CD4-positive, alpha-beta T cell treated with Interleukin-2 at 100 ng/mL for 4 hours (primary cell): Measurements from ENCODE around the gene RUFY3.
"Not testable (repeated sequence)": the region's sequence is repeated elsewhere in the genome, so short reads cannot be mapped to it uniquely, and the experiment has no call there.

Source experiments
- DNase-seq: peaks from one replicate; pipeline ENCODE4 v3.0.0-alpha.2; 2020; ENCODE audit warnings: low spot score

RUFY3 gene

GRCh38 chr4:70737409-70737808 lies 15.6 kb downstream of the RUFY3 start:
- no peak for DNase-seq

- no peak for DNase-seq
Measured at GRCh38 chr4:70739496-70740337, 18.0 kb downstream of the RUFY3 start.

- no peak for DNase-seq
Measured at GRCh38 chr4:70741867-70742658, 20.3 kb downstream of the RUFY3 start.

GRCh38 chr4:70743731-70744130 lies 22.0 kb downstream of the RUFY3 start:
- DNase-seq, result no peak

GRCh38 chr4:70746179-70746839 lies 24.5 kb downstream of the RUFY3 start:
- DNase-seq, result no peak

GRCh38 chr4:70747874-70748273 lies 26.1 kb downstream of the RUFY3 start:
- no peak for DNase-seq

- no peak for DNase-seq
Measured at GRCh38 chr4:70749313-70749712, 27.5 kb downstream of the RUFY3 start.

GRCh38 chr4:70752236-70752635 lies 30.5 kb downstream of the RUFY3 start:
- DNase-seq, result no peak

GRCh38 chr4:70753630-70754029 lies 31.9 kb downstream of the RUFY3 start:
- DNase-seq, result no peak

- no peak for DNase-seq
Measured at GRCh38 chr4:70754470-70754869, 32.7 kb downstream of the RUFY3 start.

GRCh38 chr4:70754990-70755688 lies 33.4 kb downstream of the RUFY3 start:
- no peak for DNase-seq

GRCh38 chr4:70759126-70759525 lies 37.4 kb downstream of the RUFY3 start:
- no peak for DNase-seq

GRCh38 chr4:70759627-70760026 lies 37.9 kb downstream of the RUFY3 start:
- DNase-seq, result no peak

GRCh38 chr4:70760662-70761061 lies 38.9 kb downstream of the RUFY3 start:
- no peak for DNase-seq

GRCh38 chr4:70761276-70761816 lies 39.6 kb downstream of the RUFY3 start:
- no peak for DNase-seq

- no peak for DNase-seq
Measured at GRCh38 chr4:70765368-70765767, 43.6 kb downstream of the RUFY3 start.

- no peak for DNase-seq
Measured at GRCh38 chr4:70768301-70768948, 46.7 kb downstream of the RUFY3 start.

- DNase-seq, result not testable (repeated sequence)
Measured at GRCh38 chr4:70769396-70769795, 47.6 kb downstream of the RUFY3 start.

- DNase-seq, result no peak
Measured at GRCh38 chr4:70772929-70773555, 51.3 kb downstream of the RUFY3 start.

GRCh38 chr4:70778888-70779422 lies 57.2 kb downstream of the RUFY3 start:
- DNase-seq, result no peak

- no peak for DNase-seq
Measured at GRCh38 chr4:70783096-70783495, 61.3 kb downstream of the RUFY3 start.
